Daoy (cell line): ENCODE results near the gene TAF3. TPM values are rescaled to one million over a fixed set of nuclear protein-coding genes. Genes with fewer than 3 reads are reported as not detected.
A peak's percentile ranks its signal among the peaks of the same experiment; 100 is the strongest.
"Not testable (repeated sequence)": the region's sequence is repeated elsewhere in the genome, so short reads cannot be mapped to it uniquely, and the experiment has no call there.

ENCODE experiments used
- DNase-seq: peaks from one replicate; pipeline ENCODE4 v3.0.0-alpha.2; 2015; ENCODE audit warnings: low read depth
- total RNA-seq: library from RNA; depleted of rRNA; stranded (reverse); fragments of >200 nt; shearing (Covaris generic); gene quantifications from 2 replicates; pipeline ENCODE4 v1.2.3, GENCODE V29; 2014

TAF3 gene
- total RNA-seq, 1 experiment from 2014 or later = 2.1 TPM

DNA sequence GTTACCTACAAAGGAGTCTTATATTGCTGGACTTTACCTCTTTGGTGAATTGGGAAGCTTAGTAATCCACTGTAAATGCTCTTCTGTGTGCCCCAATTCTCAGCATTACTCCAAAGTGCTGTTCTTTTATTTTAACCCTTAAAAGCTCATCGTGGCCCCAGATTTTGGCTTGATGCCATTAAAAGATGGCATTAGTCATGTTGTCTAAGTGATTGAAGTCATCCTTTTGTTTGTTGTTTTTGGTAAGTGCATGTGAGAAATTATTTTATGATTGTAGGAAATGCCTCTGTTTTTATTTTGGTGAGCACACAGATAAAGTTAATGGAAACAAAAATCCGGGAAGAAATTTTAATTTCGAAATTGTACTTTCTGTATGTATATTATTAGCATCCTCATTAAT, 153.6 kb downstream of the TAF3 start:
- no peak for DNase-seq

DNA sequence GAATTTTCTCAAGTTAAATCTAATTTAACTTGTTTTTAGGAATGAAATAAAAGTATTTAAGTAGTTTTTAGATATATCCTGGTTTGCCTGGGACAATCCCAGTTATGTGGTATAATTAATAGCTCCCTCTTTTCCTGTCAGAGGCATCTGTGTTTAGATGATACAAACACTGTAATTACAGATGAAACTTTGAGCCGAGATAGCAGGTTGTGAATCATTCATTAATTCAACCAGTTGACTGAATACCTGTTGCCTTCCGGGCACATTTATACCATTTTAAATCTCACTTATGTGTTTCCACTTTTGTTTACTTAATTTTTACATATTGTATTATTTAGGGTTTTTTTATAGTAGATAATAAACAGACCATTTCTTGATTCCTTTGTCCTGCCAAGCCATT, 154.1 kb downstream of the TAF3 start:
- no peak for DNase-seq

DNA sequence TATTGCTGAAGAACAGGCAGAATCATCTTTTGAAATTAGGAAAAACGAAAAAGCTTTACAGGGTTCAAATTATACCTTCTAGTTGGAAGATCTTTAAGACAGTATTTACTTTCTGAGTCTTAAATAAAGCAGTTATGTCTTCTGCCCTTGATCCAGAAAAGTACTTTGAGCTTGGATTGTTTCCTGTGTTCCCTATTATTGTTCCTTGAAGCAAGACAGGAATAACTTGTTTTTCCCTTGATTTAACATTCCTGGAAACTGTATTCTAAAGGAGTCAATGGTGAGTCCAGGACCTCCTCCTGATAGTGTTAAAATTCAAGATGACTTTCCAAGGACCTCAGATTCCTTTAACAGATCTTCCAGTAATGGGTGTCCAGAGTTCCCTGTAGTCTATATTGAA, 161.9 kb downstream of the TAF3 start:
- no peak for DNase-seq

DNA sequence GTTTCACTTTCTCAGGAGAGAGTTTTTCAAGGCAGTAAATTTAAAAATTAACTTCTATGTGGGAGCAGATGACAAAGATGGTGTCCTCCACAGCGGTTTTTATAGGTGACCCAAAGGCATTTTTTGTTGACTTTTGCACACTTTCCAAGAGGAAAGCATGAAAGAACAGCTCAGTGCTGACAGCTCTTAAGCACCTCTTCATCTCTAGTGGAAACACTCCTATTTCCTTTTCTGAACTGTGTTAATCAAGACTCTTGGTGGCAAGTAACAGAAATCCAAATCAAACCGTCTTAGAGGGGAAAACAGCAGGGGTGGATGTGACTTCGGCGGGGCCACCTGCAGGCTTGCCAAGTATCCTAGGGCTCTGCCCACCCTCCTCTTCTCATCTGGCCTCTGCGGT, 164.4 kb downstream of the TAF3 start:
- no peak for DNase-seq

DNA sequence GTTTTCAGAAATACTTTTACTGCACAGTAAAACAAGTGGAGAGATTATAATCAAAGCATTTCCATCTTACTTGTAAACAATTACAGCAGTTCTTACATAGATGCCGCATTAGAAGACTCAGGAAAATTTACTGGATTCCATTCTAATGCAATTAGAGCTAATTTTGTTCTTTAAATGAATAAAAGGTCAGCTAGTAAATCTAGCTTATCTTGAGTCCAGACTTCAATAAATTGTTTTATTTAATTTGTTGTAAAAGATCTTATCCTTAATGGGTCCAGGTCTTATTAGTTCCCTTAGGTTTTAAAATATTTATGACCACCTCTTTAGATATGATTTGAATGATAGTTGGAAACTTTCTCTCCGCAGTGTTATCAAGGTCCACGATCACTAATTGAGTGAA, 166.0 kb downstream of the TAF3 start:
- no peak for DNase-seq

DNA sequence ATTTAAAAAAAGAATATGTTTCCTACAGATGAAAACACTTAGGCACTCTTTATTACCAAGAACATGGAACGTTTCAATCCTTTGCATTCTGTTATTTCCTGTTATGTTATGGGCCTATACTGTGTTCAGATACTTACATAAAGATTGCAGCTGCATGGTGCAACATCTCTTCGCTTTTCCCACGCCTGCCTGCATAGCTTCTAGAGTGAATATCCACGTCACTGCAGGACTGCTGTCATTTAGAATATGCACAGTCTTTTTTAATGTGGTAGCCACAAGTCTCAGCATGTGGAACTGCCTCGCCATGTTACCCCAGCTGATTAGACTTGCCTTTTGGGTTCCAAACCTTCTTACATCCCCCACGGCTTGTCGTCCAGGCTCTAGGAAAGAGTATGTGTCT, 166.6 kb downstream of the TAF3 start:
- DNase-seq = no peak

DNA sequence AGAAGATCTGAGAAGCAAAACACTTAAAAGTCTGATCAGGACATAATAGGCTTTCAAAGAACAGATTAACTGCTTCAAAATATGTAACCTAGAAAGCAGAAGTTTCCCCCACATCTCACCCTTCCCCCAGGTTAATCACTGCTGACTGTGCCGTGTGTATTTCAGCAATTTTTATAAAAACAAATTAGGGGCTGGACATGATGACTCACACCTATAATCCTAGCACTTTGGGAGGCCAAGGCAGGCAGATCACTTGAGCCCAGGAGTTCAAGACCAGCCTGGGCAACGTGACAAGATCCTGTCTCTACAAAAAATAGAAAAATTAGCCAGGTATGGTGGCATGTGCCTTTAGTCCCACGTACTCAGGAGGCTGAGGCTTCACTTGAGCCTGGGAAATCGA, 168.5 kb downstream of the TAF3 start:
- peak; percentile 41 for DNase-seq

DNA sequence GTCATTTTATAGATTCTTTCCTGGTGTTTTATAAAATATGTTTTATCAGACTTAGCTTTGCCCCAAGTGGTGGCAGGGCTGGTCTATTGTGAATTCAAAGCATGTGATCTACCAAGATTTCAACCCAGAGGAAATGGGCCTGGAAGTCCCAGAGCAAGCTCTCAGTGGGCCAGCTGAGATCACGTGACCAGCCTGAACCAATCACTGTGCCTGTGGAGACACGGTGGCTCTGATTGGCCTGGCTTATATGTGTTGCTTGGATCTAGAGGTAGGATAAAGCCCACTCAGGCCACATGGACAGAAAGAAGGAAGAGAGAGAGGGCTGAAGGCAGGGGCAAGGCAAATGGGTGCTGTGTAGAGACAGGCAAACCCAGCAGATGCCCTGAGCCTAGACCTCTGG, 170.7 kb downstream of the TAF3 start:
- DNase-seq = peak; percentile 4

DNA sequence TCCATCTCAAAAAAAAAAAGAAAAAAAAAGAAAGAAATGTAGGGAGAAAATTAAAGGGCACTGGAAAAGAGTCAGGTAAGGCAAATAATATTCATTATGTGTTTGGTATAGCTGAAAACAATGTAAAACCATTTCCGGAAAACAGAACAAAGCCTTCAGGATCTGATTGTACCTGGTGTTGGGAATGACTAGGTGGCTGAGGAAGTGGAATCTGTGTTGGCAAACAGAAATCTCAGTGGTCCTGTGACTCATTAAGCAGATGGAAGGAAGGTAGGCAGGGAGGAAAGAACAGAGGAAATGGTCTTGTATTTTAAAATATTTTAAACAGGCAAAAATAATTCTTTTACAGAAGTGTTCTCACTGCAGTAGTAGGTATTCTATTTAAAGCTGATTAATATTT, 180.5 kb downstream of the TAF3 start:
- no peak for DNase-seq

DNA sequence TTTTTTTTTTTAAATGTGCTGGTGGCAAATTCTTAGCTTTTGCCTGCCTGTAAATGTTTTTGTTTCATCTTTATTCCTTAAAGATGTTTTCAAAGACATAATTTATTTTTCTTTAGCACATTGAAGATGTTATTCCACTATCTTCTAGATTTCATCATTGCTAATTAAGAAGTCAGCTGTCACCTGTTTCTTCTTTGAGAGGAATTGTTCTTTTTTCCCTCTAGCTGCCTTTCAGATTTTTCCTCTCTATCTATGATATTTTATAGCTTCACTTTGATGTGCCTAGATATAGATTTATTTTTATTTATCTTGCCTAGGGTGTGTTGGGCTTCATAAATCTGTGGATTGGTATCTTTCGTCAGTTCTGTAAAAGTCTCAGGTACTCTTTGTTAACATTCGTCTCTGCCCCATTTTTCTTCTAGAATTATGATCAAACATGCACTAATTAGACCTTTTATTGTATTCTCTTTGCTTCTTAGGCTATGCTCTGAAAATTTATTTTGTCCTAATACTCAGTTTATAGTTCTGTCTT, 186.2 kb downstream of the TAF3 start:
- no peak for DNase-seq

DNA sequence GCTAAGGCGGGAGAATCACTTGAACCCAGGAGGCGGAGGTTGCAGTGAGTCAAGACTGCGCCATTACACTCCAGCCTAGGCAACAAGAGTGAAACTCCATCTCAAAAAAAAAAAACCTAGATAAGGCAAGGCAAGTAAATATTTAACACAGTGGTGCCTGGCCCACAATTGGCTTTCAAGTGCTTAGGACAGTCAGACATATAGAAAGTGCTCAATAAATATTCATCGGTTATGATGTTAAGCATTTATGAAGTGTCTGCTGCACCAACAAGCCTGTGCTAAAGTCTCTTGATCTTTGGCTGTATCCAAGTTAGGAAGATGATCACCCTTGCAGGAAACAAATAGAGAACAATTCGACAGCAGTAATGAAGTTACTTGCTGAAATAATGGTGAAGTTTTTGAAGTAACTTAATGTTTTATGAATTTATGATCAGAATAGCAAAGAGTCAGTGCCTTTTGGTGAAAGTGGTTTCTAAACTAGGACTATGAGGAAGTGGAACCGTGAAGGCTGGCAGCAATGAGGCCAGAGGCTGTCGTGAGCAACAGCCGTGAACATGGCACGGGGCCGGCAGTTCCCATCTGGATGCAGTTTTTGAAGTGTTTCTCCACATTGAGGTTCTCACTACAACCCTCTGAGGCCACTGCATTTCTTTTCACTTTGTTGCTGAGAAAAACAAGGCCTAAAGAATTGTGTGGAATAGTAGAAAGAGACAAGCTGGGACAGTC, 188.1 kb downstream of the TAF3 start:
- DNase-seq = no peak

DNA sequence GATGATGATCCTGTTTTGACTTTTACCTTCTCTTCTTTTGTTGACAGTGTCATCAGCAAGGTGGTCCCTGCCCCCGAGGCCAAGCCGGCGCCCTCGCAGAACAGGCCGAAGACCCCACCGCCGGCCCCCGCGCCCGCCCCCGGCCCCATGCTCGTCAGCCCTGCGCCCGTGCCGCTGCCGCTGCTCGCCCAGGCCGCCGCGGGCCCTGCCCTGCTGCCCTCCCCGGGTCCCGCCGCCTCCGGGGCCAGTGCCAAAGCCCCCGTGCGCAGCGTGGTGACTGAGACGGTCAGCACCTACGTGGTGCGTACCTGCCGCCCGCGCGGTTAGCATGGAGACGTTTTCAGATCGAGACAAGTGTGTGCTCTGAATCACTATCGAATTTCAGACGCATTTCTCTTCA, 190.7 kb downstream of the TAF3 start:
- DNase-seq = no peak

DNA sequence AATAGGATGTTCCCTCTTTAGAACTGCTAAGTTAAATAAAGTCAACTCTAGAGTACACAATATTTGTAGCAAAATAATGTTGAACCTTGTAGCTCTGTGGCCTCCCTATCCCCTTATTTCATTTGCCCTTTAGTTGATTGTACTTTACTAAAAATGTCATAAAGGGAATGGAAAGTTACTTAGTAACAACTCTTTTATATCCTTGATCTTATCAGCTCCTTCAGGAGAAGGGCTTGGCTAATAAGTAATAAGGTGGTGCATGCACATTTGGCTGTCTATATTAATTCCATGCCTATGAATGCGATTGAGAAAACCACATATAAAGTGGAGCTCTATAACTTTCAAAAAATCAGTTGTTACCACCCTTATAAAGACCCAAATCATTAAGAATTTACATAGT, 194.7 kb downstream of the TAF3 start:
- no peak for DNase-seq

DNA sequence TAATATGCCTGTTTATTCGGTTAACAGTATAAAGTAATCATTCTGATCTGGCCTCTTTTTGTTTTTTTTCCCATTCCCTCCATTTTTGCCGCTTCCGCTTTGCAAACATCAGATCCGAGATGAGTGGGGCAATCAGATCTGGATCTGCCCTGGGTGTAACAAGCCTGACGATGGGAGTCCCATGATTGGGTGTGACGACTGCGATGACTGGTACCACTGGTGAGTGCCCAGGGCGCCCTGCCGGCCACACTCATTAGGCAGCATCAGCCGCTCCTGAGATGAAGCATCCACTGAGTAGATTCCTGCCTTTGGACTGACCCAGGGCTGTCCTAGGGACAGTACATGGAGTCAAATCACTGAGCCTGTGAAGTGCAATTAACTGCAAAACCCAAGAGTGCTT, 195.3 kb downstream of the TAF3 start:
- no peak for DNase-seq

DNA sequence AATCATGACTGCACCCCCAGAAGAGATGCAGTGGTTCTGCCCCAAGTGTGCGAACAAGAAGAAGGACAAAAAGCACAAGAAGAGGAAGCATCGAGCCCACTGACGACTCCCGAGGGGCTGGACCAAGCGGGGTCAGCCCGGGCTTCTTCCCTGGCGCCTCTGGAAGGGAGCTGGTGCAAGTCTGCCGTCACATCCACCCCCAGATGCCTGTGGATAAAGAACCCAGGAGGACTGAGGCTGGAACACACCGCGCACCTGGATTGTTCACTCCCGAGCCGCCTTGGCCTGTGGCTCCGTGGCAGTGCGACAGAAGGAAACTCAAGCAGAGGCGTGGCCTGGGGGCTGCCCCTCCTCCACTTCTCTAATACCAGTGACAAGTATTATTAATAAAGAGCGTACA, 196.3 kb downstream of the TAF3 start:
- DNase-seq = no peak

DNA sequence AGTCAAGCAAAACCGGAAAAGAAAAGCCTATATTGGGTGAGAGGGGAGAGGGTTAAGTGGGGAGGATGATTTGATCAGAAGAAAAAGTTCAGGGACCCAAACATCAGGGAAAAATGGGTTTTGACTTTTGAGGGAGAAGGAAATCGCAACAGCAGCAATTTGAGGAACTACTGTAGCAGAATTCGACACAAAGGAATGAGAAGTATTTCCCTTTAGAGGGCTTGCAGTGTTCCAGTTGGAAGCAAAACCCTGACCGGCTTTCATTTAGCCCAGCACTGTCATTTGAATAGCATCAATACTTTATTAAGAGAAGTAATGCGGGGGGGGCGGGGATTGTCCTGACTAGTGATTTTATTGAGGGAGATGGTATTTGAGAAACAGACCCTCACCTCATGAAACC, 199.0 kb downstream of the TAF3 start:
- DNase-seq = no peak

DNA sequence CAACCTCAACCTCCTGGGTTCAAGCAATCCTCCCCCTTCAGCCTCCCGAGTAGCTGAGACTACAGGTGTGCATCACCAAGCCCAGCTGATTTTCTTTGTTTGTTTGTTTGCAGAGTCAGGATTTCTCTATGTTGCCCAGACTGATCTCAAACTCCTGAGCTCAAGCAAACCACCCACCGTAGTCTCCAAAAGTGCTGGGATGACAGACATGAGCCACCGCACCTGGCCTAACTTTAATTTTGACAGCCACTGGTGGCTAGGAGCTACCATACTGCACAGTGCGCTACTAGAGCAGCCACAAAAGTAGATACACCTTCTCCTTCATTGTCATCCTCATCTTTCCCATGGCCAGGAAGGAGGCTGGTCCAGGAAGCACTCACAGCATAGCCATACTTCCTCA, 205.0 kb downstream of the TAF3 start:
- no peak for DNase-seq

DNA sequence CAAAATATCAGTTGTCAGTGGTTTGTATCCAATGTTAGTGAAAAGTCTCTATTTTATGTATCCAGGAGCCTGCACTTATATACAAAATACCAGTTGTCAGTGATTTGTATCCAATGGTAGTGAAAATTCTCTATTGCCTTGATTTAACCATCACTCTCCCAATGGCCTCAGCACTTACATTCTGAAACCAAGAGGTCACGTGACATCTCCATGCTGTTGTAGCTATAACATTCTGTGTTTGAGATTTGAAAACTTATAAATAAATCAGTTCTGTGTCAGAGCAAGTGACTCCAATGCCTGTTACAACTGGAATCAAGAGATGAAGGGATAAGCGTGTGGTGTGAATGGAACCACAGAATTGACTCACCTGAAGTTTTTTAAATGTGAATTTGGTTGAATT, 205.5 kb downstream of the TAF3 start:
- DNase-seq = no peak

DNA sequence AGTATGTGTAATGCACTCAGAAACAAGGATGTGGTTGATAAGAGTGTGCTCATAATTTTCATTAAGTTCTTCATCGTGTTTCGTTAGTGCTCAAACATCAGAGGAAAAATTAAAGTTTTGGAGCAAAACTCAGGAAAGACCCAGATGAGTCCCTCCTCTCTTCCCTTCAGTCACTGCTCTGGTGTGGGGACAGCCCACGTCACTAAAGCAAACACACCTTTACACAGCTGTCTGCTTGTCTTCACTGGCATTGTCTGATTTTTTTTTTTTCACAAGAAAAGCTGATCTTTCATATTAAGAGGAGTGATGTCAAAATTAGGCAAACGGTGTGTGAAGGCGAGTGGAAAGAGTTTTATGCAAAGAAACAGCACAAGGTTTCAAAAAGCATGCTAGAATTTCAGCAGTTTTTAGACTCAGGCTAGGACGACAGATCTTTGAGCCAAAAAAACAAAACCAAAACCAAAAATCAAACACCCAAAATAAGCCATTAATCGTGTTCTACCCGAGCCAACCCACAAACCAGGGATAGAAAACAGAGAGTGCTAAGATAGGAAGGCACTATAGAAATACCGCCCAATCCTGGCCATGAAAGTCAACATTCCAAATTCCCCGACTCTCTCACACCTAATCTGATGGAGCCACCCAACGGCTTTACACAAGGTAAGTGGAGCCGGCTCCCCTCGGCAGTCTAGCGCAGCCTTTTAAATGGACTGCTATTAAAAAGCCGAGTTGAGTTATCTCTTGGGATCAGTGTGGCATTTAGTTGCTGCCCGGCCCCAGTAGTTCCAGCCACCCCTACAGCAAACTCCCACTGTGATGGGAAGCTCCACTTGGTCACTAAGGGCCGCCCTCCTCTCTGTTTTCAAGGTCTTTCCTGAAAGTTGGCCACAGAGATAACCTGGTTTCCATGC, 208.3 kb downstream of the TAF3 start:
- no peak for DNase-seq

DNA sequence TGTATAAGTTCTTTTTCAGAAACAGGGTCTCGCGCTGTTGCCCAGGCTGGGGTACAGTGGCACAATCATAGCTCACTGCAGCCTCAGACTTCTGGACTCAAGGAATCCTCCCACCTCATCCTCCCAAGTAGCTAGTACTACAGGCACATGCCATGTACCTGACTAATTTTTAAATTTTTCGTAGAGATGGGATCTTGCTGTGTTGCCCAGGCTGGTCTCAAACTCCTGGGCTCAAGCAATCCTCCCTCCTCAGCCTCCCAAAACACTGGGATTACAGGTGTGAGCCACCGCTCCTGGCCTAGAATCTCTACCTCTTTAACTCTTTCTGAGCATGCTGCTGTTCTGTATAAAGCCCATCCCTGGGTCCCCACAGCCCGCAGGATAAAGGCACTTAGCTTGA, 212.9 kb downstream of the TAF3 start:
- not testable (repeated sequence) for DNase-seq

DNA sequence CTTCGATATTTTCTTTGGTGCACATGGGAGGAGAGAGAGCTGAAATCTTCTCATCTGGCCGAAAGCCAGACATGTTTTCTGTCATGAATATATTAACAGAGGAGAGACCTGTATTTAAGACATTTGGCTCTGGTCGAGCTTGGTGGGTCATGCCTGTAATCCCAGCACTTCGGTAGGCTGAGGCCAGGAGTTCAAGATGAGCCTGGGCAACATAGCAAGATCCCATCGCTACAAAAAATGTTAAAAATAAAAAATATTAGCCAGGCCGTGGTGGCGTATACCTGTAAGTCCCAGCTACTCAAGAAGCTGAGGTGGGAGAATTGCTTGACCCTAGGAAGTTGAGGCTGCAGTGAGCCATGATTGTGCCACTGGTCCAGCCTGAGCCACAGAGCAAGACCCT, 214.3 kb downstream of the TAF3 start:
- no peak for DNase-seq

DNA sequence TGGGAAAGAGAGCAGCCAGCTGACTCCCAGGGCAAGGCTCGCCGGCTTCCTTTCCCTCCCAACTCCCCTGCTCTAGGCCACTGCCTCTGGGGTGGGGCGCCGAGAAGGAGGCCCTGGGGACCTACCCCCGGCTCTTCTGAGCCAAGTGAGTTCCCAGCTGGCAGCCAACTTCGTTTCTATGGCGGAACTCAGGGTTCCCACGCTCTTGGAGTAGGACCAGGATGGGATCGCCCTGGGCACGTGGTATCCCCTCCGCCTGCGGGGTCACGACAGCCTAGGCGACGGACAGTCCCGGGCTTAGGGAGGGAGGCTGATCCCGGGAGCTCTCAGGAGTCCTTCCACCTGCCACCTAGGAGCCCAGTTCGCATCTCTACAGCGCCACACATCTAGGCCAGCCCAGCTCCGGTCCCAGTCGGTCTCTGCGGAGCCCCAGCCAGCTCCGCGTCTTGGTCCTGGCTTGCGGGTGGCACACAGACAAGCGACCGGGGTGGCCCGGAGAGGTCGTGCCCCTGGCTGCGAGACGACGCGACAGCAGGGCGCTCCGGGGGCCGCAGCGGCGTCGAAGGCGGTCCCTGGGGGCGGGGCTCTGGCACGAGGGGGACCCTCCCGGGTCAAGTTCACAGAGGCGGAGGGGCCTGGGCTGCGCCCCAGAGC, 215.6 kb downstream of the TAF3 start:
- DNase-seq = no peak
